GM23338 (cell line): ENCODE results near the gene LRSAM1. TPM values are rescaled to one million over a fixed set of nuclear protein-coding genes. Genes with fewer than 3 reads are reported as not detected.

Source experiments
- ATAC-seq: fragments of 200-7000 bp; cut with Tn5 transposase; 3 replicates; pipeline ENCODE4 v1.9.1; 2020
- DNase-seq: peaks from one replicate; pipeline ENCODE4 v3.0.0-alpha.2; 2015; ENCODE audit warnings: low spot score
- H2AFZ ChIP-seq: fragments of 200-600 bp; sonication (generic); 2 replicates; pipeline ENCODE4 v1.8.0; 2016; ENCODE audit warnings: antibody characterized with exemption, mild to moderate bottlenecking, moderate library complexity
- H3F3A ChIP-seq: fragments of 200-600 bp; sonication (generic); replicated peaks from 2 replicates; pipeline ENCODE4 v1.8.0; 2017; ENCODE audit warnings: antibody characterized with exemption, mixed run types, low read depth
- H3K27ac ChIP-seq: fragments of 200-600 bp; sonication (generic); 2 replicates; pipeline ENCODE4 v1.6.1; 2016; ENCODE audit warnings: low read depth
- H3K27me3 ChIP-seq: fragments of 200-600 bp; sonication (generic); 2 replicates; pipeline ENCODE4 v1.8.0; 2016; ENCODE audit warnings: mild to moderate bottlenecking, mixed run types, moderate library complexity; ENCODE audit not compliant: insufficient read depth
- H3K36me3 ChIP-seq: fragments of 200-600 bp; sonication (generic); 2 replicates; pipeline ENCODE4 v1.8.0; 2016; ENCODE audit warnings: mild to moderate bottlenecking; ENCODE audit not compliant: insufficient read depth
- H3K4me1 ChIP-seq: fragments of 200-600 bp; sonication (generic); 2 replicates; pipeline ENCODE4 v1.8.0; 2016; ENCODE audit warnings: mild to moderate bottlenecking, moderate library complexity; ENCODE audit not compliant: insufficient read depth
- H3K4me2 ChIP-seq: fragments of 200-600 bp; sonication (generic); 2 replicates; pipeline ENCODE4 v1.7.1; 2017; ENCODE audit warnings: mixed run types
- H3K4me3 ChIP-seq: fragments of 200-600 bp; sonication (generic); 2 replicates; pipeline ENCODE4 v1.6.1; 2016; ENCODE audit warnings: mixed run types
- H3K79me2 ChIP-seq: fragments of 200-600 bp; sonication (generic); replicated peaks from 2 replicates; pipeline ENCODE4 v1.8.0; 2017; ENCODE audit warnings: mild to moderate bottlenecking; ENCODE audit not compliant: insufficient read depth
- H3K9me2 ChIP-seq: fragments of 200-600 bp; sonication (generic); 2 replicates; pipeline ENCODE4 v1.8.0; 2017; ENCODE audit not compliant: insufficient read depth
- H4K20me1 ChIP-seq: fragments of 200-600 bp; sonication (generic); replicated peaks from 2 replicates; pipeline ENCODE4 v1.8.0; 2017; ENCODE audit warnings: mild to moderate bottlenecking; ENCODE audit not compliant: insufficient read depth
- H3K27ac Mint-ChIP-seq: 2 replicates; pipeline ENCODE4 v1.8.0; 2020; ENCODE audit warnings: inconsistent platforms, mild to moderate bottlenecking, moderate library complexity, mixed read lengths
- H3K27me3 Mint-ChIP-seq: 3 replicates; pipeline ENCODE4 v1.8.0; 2022; ENCODE audit warnings: low read depth, mild to moderate bottlenecking, moderate library complexity, mixed read lengths, inconsistent platforms; ENCODE audit not compliant: insufficient read depth, poor library complexity
- H3K36me3 Mint-ChIP-seq: 3 replicates; pipeline ENCODE4 v1.8.0; 2021; ENCODE audit warnings: low read depth, mild to moderate bottlenecking, inconsistent platforms, moderate library complexity, mixed read lengths
- H3K4me1 Mint-ChIP-seq: 3 replicates; pipeline ENCODE4 v1.8.0; 2020; ENCODE audit warnings: mild to moderate bottlenecking, inconsistent platforms, mixed read lengths
- H3K4me3 Mint-ChIP-seq: 3 replicates; pipeline ENCODE4 v1.8.0; 2021; ENCODE audit warnings: moderate library complexity, mild to moderate bottlenecking, inconsistent platforms, mixed read lengths
- H3K9me3 Mint-ChIP-seq: 3 replicates; pipeline ENCODE4 v1.8.0; 2020; ENCODE audit warnings: moderate library complexity, mild to moderate bottlenecking, inconsistent platforms, mixed read lengths
- CREB1 ChIP-seq: fragments of 250-450 bp; sonication (Bioruptor Pico); IDR thresholded peaks from 2 replicates; pipeline ENCODE4 v1.5.0; 2020; ENCODE audit warnings: low read depth, mild to moderate bottlenecking, moderate library complexity
- EZH2 ChIP-seq: fragments of 200-600 bp; sonication (generic); IDR thresholded peaks from one replicate; pipeline ENCODE4 v1.8.0; 2017; ENCODE audit warnings: antibody characterized with exemption, mild to moderate bottlenecking, low read depth; ENCODE audit not compliant: unreplicated experiment
- EZH2phosphoT487 ChIP-seq: fragments of 200-600 bp; sonication (generic); IDR thresholded peaks from one replicate; pipeline ENCODE4 v1.8.1; 2018; ENCODE audit warnings: antibody characterized with exemption; ENCODE audit not compliant: unreplicated experiment
- JUNB ChIP-seq: IDR thresholded peaks from one replicate; pipeline ENCODE4 v1.6.1; 2016; ENCODE audit warnings: antibody characterized with exemption; ENCODE audit not compliant: unreplicated experiment
- NANOG ChIP-seq: IDR thresholded peaks from 2 replicates; pipeline ENCODE4 v1.6.1; 2016; ENCODE audit warnings: antibody characterized with exemption, borderline replicate concordance
- POLR2AphosphoS5 ChIP-seq: IDR thresholded peaks from 2 replicates; pipeline ENCODE4 v1.6.1; 2016; ENCODE audit warnings: antibody characterized with exemption, low read depth
- STAT1 ChIP-seq: IDR thresholded peaks from one replicate; pipeline ENCODE4 v1.6.1; 2016; ENCODE audit warnings: antibody characterized with exemption; ENCODE audit not compliant: unreplicated experiment
- ZNF331 ChIP-seq: fragments of 250-450 bp; sonication (Bioruptor Pico); IDR thresholded peaks from 2 replicates; pipeline ENCODE4 v1.5.0; 2020; ENCODE audit warnings: low read depth, mild to moderate bottlenecking, moderate library complexity
- polyA plus RNA-seq: library from polyadenylated mRNA; unstranded; fragments of >200 nt; fragmentation: Nextera tagmentation; extraction: Ambion mirVana; gene quantifications from 2 replicates; pipeline ENCODE4 v1.2.1, GENCODE V29; 2016
- total RNA-seq: library from RNA; depleted of rRNA; stranded (reverse); fragments of >200 nt; shearing (Covaris generic); gene quantifications from 2 replicates; pipeline ENCODE4 v1.2.3, GENCODE V29; 2014
- TF ChIP-seq, protein P1 (sequence below): fragments of 250-450 bp; sonication (Bioruptor Pico); IDR thresholded peaks from 2 replicates; pipeline ENCODE4 v1.5.0; 2020; ENCODE audit warnings: mild to moderate bottlenecking, moderate library complexity
- TF ChIP-seq, protein P2 (sequence below), 2 experiments: fragments of 200-600 bp in 1 of 2; sonication (generic) in 1 of 2; conservative IDR thresholded peaks; 2 replicates each; pipeline versions ENCODE4 v1.5.1 to v1.6.1; 2016 to 2017; ENCODE audit warnings: antibody characterized with exemption in 2 of 2, low read depth in 2 of 2, mild to moderate bottlenecking in 2 of 2, moderate library complexity in 1 of 2
- TF ChIP-seq, protein P3 (sequence below): IDR thresholded peaks from one replicate; pipeline ENCODE4 v1.6.1; 2018; ENCODE audit warnings: antibody characterized with exemption; ENCODE audit not compliant: unreplicated experiment

The LRSAM1 gene
- total and polyA plus RNA-seq, 2 experiments from 2014 or later = 12.8 to 21.9 TPM

DNA sequence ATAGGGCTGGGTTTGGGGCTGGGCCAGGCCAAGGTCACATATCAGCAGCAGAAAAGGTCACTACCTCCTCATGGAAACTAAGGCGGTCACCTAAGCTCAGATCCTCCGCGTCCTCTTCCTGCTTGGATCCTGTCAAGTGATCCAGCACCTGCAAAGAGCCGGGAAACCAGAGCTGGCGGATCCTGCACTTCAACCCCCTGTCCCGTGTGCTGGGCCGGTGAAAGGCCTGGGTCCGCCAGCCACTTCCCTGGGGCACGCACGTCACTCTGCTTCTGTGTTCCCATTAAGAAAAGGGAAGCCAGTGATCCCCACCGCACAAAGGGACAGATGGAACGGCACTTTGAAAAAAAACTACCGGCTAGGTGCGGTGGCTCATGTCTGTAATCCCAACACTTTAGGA is 99.4 kb downstream of the LRSAM1 start:
- TF ChIP-seq NANOG (no peak), ZNF331 (CRISPR knock-in tag) (no peak), EZH2phosphoT487 (no peak), POLR2AphosphoS5 (no peak), STAT1 (no peak), EZH2 (no peak), JUNB (no peak), CREB1 (CRISPR knock-in tag) (no peak)
- TF ChIP-seq, protein P1, sequence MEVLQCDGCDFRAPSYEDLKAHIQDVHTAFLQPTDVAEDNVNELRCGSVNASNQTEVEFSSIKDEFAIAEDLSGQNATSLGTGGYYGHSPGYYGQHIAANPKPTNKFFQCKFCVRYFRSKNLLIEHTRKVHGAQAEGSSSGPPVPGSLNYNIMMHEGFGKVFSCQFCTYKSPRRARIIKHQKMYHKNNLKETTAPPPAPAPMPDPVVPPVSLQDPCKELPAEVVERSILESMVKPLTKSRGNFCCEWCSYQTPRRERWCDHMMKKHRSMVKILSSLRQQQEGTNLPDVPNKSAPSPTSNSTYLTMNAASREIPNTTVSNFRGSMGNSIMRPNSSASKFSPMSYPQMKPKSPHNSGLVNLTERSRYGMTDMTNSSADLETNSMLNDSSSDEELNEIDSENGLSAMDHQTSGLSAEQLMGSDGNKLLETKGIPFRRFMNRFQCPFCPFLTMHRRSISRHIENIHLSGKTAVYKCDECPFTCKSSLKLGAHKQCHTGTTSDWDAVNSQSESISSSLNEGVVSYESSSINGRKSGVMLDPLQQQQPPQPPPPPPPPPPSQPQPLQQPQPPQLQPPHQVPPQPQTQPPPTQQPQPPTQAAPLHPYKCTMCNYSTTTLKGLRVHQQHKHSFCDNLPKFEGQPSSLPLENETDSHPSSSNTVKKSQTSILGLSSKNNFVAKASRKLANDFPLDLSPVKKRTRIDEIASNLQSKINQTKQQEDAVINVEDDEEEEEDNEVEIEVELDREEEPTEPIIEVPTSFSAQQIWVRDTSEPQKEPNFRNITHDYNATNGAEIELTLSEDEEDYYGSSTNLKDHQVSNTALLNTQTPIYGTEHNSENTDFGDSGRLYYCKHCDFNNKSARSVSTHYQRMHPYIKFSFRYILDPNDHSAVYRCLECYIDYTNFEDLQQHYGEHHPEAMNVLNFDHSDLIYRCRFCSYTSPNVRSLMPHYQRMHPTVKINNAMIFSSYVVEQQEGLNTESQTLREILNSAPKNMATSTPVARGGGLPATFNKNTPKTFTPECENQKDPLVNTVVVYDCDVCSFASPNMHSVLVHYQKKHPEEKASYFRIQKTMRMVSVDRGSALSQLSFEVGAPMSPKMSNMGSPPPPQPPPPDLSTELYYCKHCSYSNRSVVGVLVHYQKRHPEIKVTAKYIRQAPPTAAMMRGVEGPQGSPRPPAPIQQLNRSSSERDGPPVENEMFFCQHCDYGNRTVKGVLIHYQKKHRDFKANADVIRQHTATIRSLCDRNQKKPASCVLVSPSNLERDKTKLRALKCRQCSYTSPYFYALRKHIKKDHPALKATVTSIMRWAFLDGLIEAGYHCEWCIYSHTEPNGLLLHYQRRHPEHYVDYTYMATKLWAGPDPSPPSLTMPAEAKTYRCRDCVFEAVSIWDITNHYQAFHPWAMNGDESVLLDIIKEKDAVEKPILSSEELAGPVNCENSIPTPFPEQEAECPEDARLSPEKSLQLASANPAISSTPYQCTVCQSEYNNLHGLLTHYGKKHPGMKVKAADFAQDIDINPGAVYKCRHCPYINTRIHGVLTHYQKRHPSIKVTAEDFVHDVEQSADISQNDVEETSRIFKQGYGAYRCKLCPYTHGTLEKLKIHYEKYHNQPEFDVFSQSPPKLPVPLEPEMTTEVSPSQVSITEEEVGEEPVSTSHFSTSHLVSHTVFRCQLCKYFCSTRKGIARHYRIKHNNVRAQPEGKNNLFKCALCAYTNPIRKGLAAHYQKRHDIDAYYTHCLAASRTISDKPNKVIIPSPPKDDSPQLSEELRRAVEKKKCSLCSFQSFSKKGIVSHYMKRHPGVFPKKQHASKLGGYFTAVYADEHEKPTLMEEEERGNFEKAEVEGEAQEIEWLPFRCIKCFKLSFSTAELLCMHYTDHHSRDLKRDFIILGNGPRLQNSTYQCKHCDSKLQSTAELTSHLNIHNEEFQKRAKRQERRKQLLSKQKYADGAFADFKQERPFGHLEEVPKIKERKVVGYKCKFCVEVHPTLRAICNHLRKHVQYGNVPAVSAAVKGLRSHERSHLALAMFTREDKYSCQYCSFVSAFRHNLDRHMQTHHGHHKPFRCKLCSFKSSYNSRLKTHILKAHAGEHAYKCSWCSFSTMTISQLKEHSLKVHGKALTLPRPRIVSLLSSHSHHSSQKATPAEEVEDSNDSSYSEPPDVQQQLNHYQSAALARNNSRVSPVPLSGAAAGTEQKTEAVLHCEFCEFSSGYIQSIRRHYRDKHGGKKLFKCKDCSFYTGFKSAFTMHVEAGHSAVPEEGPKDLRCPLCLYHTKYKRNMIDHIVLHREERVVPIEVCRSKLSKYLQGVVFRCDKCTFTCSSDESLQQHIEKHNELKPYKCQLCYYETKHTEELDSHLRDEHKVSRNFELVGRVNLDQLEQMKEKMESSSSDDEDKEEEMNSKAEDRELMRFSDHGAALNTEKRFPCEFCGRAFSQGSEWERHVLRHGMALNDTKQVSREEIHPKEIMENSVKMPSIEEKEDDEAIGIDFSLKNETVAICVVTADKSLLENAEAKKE (CRISPR knock-in tag) = no peak
- TF ChIP-seq, protein P2, sequence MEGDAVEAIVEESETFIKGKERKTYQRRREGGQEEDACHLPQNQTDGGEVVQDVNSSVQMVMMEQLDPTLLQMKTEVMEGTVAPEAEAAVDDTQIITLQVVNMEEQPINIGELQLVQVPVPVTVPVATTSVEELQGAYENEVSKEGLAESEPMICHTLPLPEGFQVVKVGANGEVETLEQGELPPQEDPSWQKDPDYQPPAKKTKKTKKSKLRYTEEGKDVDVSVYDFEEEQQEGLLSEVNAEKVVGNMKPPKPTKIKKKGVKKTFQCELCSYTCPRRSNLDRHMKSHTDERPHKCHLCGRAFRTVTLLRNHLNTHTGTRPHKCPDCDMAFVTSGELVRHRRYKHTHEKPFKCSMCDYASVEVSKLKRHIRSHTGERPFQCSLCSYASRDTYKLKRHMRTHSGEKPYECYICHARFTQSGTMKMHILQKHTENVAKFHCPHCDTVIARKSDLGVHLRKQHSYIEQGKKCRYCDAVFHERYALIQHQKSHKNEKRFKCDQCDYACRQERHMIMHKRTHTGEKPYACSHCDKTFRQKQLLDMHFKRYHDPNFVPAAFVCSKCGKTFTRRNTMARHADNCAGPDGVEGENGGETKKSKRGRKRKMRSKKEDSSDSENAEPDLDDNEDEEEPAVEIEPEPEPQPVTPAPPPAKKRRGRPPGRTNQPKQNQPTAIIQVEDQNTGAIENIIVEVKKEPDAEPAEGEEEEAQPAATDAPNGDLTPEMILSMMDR (conservative IDR thresholded peaks at IDR 0.05; ENCODE audit: low read depth in 2 of 2) = no peak
- TF ChIP-seq, protein P3, sequence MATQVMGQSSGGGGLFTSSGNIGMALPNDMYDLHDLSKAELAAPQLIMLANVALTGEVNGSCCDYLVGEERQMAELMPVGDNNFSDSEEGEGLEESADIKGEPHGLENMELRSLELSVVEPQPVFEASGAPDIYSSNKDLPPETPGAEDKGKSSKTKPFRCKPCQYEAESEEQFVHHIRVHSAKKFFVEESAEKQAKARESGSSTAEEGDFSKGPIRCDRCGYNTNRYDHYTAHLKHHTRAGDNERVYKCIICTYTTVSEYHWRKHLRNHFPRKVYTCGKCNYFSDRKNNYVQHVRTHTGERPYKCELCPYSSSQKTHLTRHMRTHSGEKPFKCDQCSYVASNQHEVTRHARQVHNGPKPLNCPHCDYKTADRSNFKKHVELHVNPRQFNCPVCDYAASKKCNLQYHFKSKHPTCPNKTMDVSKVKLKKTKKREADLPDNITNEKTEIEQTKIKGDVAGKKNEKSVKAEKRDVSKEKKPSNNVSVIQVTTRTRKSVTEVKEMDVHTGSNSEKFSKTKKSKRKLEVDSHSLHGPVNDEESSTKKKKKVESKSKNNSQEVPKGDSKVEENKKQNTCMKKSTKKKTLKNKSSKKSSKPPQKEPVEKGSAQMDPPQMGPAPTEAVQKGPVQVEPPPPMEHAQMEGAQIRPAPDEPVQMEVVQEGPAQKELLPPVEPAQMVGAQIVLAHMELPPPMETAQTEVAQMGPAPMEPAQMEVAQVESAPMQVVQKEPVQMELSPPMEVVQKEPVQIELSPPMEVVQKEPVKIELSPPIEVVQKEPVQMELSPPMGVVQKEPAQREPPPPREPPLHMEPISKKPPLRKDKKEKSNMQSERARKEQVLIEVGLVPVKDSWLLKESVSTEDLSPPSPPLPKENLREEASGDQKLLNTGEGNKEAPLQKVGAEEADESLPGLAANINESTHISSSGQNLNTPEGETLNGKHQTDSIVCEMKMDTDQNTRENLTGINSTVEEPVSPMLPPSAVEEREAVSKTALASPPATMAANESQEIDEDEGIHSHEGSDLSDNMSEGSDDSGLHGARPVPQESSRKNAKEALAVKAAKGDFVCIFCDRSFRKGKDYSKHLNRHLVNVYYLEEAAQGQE = no peak
- Mint-ChIP-seq H3K4me1 (peaks cover 16% of the 10 kb centered on the region), H3K27ac (no peak overlapping the region), H3K9me3 (no peaks in the 10 kb centered on the region), H3K4me3 (no peak overlapping the region), H3K36me3 (0 out of 3 replicates have a peak, but pooled peaks cover 2% of the 10 kb centered on the region), H3K27me3 (peaks cover 3% of the 10 kb centered on the region)
- Histone ChIP-seq H3K36me3 (no peaks in the 10 kb centered on the region), H2AFZ (no peak overlapping the region), H3K4me1 (peaks cover 11% of the 10 kb centered on the region), H3K27me3 (no peaks in the 10 kb centered on the region), H3K4me2 (no peak overlapping the region), H3K79me2 (peaks cover 25% of the 10 kb centered on the region), H4K20me1 (peaks cover 4% of the 10 kb centered on the region; the same call in 1 of the 2 replicates), H3K4me3 (no peak overlapping the region), H3K9me2 (no peaks in the 10 kb centered on the region), H3K27ac (no peak overlapping the region), H3F3A (0 out of 2 replicates have a peak, but pooled peaks cover 3% of the 10 kb centered on the region)
- DNase-seq = no peak
- no peak for ATAC-seq
